ENCODE results near the gene CATSPER4. TPM values are rescaled to one million over a fixed set of nuclear protein-coding genes. Genes with fewer than 3 reads are reported as not detected.

Gene CATSPER4
- total RNA-seq, 1 donor from 2014 or later = not detected

DNA sequence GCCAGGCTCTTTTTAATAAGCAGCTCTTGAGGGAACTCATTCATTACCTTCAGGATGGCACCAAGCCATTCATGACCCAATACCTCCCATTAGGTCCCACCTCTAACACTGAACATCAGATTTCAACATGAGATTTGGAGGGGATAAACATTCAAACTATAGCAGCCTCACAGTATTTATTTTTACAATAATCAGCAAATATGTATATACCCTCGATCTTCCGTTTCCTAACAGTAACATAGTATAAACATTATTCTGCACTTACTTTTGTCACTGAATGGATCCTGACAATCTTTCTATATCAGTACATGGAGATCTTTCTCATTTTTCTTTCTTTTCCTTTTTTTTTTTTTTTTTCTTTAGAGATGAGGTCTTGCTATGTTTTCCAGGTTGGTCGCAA is 5.4 kb downstream of the CATSPER4 start:
- intact Hi-C loops (cut with DNase I) = no loop called here
- no peak for DNase-seq (ENCODE audit: extremely low spot score in 2 of 2)
- peaks cover 5% of the 10 kb centered on the region for H3K4me1 ChIP-seq

GRCh38 chr1:26197301-26197700 is 6.9 kb downstream of the CATSPER4 start:
- no peaks in the 10 kb centered on the region for H3K9me3 ChIP-seq
- no peak for DNase-seq (ENCODE audit: extremely low spot score in 2 of 2)
- H3K4me3 ChIP-seq = no peak overlapping the region
- H3K4me1 ChIP-seq = peaks cover 12% of the 10 kb centered on the region
- H3K27ac ChIP-seq = no peak overlapping the region
- no peaks in the 10 kb centered on the region for H3K27me3 ChIP-seq
- H3K36me3 ChIP-seq = no peaks in the 10 kb centered on the region
- intact Hi-C loops (cut with DNase I) = no loop called here
- TF ChIP-seq CTCF (IDR thresholded peaks at IDR 0.05) = no peak
- no peak for TF ChIP-seq POLR2A (IDR thresholded peaks at IDR 0.05)

More for the DNA sequence above, 5.4 kb downstream of the CATSPER4 start:
- H3K9me3 ChIP-seq = no peaks in the 10 kb centered on the region
- H3K4me3 ChIP-seq = no peak overlapping the region
- H3K36me3 ChIP-seq = no peaks in the 10 kb centered on the region
- no peaks in the 10 kb centered on the region for H3K27me3 ChIP-seq
- TF ChIP-seq POLR2AphosphoS5 (IDR thresholded peaks at IDR 0.05; ENCODE audit: insufficient read depth in 1 of 2, low read depth in 1 of 2) (no peak), CTCF (IDR thresholded peaks at IDR 0.05) (no peak), POLR2A (IDR thresholded peaks at IDR 0.05) (no peak)
- H3K27ac ChIP-seq = no peak overlapping the region

DNA sequence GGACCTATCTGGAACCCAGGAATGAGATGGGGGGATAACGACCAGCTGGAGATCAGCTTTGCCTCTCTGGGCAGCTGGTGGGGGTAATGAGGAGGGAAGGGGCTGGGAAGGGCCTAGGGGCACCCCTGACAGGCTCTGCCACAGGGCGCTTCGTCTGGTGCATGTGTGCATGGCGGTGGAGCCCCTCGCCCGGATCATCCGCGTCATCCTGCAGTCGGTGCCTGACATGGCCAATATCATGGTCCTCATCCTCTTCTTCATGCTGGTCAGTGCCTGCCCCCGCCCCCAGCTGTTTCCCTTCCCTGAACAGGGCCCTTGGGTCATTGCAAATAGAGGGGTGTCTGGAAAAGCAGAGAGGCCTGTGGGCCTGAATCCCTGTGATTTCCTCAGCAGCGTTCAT is 7.4 kb downstream of the CATSPER4 start:
- DNase-seq (ENCODE audit: extremely low spot score in 2 of 2) = no peak
- H3K27ac ChIP-seq = no peak overlapping the region
- H3K4me1 ChIP-seq = peaks cover 12% of the 10 kb centered on the region
- intact Hi-C loops (cut with DNase I) = no loop called here
- H3K9me3 ChIP-seq = no peaks in the 10 kb centered on the region
- H3K27me3 ChIP-seq = no peaks in the 10 kb centered on the region
- TF ChIP-seq POLR2A (IDR thresholded peaks at IDR 0.05) (no peak), POLR2AphosphoS5 (IDR thresholded peaks at IDR 0.05; ENCODE audit: insufficient read depth in 1 of 2, low read depth in 1 of 2) (no peak), CTCF (IDR thresholded peaks at IDR 0.05) (no peak)
- H3K36me3 ChIP-seq = no peaks in the 10 kb centered on the region
- no peak overlapping the region for H3K4me3 ChIP-seq

DNA sequence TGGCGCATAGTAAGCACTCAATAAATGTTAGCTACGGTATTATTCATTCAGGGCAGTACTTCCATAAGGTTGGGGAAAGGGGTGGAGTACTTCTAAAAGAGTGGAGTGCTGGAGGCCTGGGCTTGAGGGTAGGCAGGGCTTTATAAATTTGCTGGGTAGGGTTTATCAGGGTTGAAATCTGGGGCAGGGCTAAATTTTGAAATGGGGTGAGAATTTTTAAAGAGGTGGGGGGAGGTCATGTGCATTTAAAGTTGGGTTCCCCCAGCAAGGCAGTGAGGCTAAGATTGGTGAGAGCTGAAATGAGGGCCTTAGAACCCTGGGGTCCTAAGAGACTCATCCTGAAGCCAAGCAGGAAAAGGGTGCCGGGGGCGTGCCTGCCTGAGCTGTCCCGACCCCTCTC is 10.0 kb downstream of the CATSPER4 start:
- Histone ChIP-seq H3K4me3 (no peak overlapping the region), H3K9me3 (no peaks in the 10 kb centered on the region), H3K4me1 (peaks cover 12% of the 10 kb centered on the region), H3K36me3 (no peaks in the 10 kb centered on the region), H3K27ac (no peak overlapping the region), H3K27me3 (no peaks in the 10 kb centered on the region)
- DNase-seq (ENCODE audit: extremely low spot score in 2 of 2) = no peak
- TF ChIP-seq POLR2AphosphoS5 (IDR thresholded peaks at IDR 0.05; ENCODE audit: insufficient read depth in 1 of 2, low read depth in 1 of 2) = no peak
- TF ChIP-seq POLR2A (IDR thresholded peaks at IDR 0.05) = no peak
- no peak for TF ChIP-seq CTCF (IDR thresholded peaks at IDR 0.05)
- intact Hi-C loops (cut with DNase I) = no loop called here

DNA sequence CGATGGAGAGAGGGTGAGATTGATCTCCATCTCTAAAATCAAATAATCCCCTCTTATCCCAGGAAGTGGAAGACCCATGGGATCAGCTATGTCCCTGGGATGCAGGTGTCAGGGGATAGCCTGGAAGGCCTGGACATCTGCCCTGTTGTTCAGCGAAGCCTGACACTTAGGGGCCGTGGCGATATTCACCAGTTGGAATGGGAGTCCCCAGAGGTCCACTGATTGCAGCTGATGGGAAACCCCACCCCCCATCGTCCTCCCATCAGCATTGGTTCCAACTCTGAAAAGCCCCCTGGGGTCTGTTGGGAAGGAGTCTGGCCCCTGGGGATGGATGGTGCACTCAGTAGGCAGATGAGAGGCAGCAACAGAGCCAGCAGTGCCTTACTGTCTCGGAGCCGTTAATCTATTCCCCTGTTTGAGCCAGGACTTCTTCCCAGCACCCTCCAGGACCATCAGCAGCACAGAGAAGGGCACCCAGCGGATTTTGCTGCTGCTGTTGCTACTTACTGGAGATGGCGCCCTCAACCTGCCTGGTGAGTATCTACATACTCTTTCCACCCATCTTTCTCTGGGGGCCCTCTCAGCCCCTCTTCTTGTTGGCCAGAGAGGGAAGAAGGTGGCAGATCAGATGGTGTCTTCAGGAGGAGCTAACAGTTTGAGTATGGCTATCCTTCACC is 13.4 kb downstream of the CATSPER4 start:
- Histone ChIP-seq H3K4me3 (no peak overlapping the region), H3K27ac (no peak overlapping the region), H3K27me3 (no peaks in the 10 kb centered on the region), H3K4me1 (peaks cover 12% of the 10 kb centered on the region), H3K9me3 (no peaks in the 10 kb centered on the region), H3K36me3 (no peaks in the 10 kb centered on the region)
- DNase-seq (ENCODE audit: extremely low spot score in 2 of 2) = no peak
- TF ChIP-seq POLR2AphosphoS5 (IDR thresholded peaks at IDR 0.05; ENCODE audit: insufficient read depth in 1 of 2, low read depth in 1 of 2) (no peak), CTCF (IDR thresholded peaks at IDR 0.05) (no peak), POLR2A (IDR thresholded peaks at IDR 0.05) (no peak)
- intact Hi-C loops (cut with DNase I) = no loop called here

Measured in vagina (tissue), 2 donors.